OCI-LY1 (cell line): Measurements from ENCODE around the gene ADAM19.

Experiments
- H2AFZ ChIP-seq: fragments of 200-600 bp; sonication (generic), shearing (Covaris generic); 2 replicates; pipeline ENCODE4 v1.6.0; 2014; ENCODE audit warnings: antibody characterized with exemption, mild to moderate bottlenecking, low read length
- H3F3A ChIP-seq: fragments of 200-600 bp; sonication (generic), shearing (Covaris generic); 2 replicates; pipeline ENCODE4 v1.6.0; 2014; ENCODE audit warnings: mild to moderate bottlenecking, antibody characterized with exemption, low read length, moderate library complexity; ENCODE audit not compliant: insufficient read depth
- H3K27ac ChIP-seq: fragments of 200-600 bp; sonication (generic); 2 replicates; pipeline ENCODE4 v1.5.1; 2014; ENCODE audit warnings: low read length, mixed run types, mild to moderate bottlenecking, low read depth; ENCODE audit not compliant: poor library complexity, severe bottlenecking
- H3K27me3 ChIP-seq: fragments of 200-600 bp; sonication (generic); 2 replicates; pipeline ENCODE4 v1.6.0; 2014; ENCODE audit warnings: antibody characterized with exemption, mild to moderate bottlenecking, low read length, moderate library complexity; ENCODE audit not compliant: insufficient read depth
- H3K36me3 ChIP-seq: fragments of 200-600 bp; sonication (generic); 2 replicates; pipeline ENCODE4 v1.6.1; 2014; ENCODE audit warnings: mild to moderate bottlenecking, antibody characterized with exemption, low read length, moderate library complexity, mixed read lengths; ENCODE audit not compliant: insufficient read depth
- H3K4me1 ChIP-seq: fragments of 200-600 bp; sonication (generic); 2 replicates; pipeline ENCODE4 v1.5.1; 2014; ENCODE audit warnings: mild to moderate bottlenecking, low read length, moderate library complexity; ENCODE audit not compliant: insufficient read depth, severe bottlenecking
- H3K4me2 ChIP-seq: fragments of 200-600 bp; sonication (generic), shearing (Covaris generic); 2 replicates; pipeline ENCODE4 v1.6.1; 2014; ENCODE audit warnings: low read length
- H3K4me3 ChIP-seq: fragments of 200-600 bp; sonication (generic); 2 replicates; pipeline ENCODE4 v1.5.1; 2014; ENCODE audit warnings: low read length, low read depth, mild to moderate bottlenecking, mixed read lengths; ENCODE audit not compliant: poor library complexity, severe bottlenecking
- H3K79me2 ChIP-seq: fragments of 200-600 bp; shearing (Covaris generic); 2 replicates; pipeline ENCODE4 v1.6.1; 2016; ENCODE audit warnings: mixed run types, low read length, mixed read lengths; ENCODE audit not compliant: insufficient read depth
- H3K9ac ChIP-seq: fragments of 200-600 bp; sonication (generic), shearing (Covaris generic); 2 replicates; pipeline ENCODE4 v1.6.1; 2014; ENCODE audit warnings: mild to moderate bottlenecking, low read length, mixed read lengths
- H3K9me2 ChIP-seq: fragments of 200-600 bp; sonication (generic), shearing (Covaris generic); 2 replicates; pipeline ENCODE4 v1.6.1; 2014; ENCODE audit warnings: low read depth, mild to moderate bottlenecking, low read length, mixed read lengths
- H3K9me3 ChIP-seq: fragments of 200-600 bp; shearing (Covaris generic); 2 replicates; pipeline ENCODE4 v1.6.1; 2014; ENCODE audit warnings: low read length, mixed read lengths
- H4K20me1 ChIP-seq: fragments of 200-600 bp; sonication (generic), shearing (Covaris generic); 2 replicates; pipeline ENCODE4 v1.6.0; 2016; ENCODE audit warnings: mild to moderate bottlenecking, low read length; ENCODE audit not compliant: insufficient read depth
- EZH2 ChIP-seq: fragments of 200-600 bp; sonication (generic), shearing (Covaris generic); IDR thresholded peaks from 2 replicates; pipeline ENCODE4 v1.8.0; 2017; ENCODE audit warnings: borderline replicate concordance, mixed run types, mild to moderate bottlenecking, antibody characterized with exemption, low read length, moderate library complexity, mixed read lengths
- TF ChIP-seq, protein P1 (sequence below): fragments of 200-600 bp; sonication (generic), shearing (Covaris generic); IDR thresholded peaks from 2 replicates; pipeline ENCODE4 v1.5.1; 2017; ENCODE audit warnings: mild to moderate bottlenecking, antibody characterized with exemption, low read length, moderate library complexity, mixed read lengths

The ADAM19 gene

DNA sequence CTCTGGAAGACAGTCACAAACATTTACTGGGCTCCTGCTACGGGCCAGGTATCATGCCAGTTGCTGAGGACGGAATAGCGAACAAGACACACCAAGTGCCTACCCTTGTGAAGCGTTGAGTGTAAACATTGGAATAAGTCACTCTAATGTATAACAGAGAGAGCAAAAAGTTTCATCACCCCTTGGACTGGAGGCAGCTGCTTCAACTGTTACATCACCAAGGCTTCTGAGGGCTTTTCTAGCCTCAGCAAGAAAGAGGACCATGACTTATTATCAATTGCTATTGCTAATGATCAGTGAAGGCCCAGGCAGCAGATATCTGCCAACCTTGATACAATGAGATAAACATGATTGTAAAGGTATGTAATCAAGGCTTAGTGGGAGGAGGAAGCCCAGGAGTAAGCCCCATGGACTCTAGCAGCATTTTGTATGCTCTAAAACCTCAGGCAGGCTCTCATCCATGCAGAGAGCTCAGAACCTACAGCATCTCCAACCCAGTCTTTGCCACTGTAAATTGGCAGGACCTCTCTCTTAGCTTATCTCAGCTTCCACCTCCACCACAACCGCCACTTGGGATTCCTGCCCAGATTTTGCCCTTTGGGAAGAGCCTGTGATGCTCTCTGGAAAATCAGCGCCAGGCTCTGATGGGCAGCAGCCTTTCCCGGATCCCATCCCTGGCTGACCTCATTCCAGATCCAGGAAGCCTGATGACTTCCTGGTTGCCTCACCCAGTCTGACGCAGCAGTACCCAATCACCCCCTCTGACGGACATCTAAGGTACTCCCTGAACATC lies 54.5 kb downstream of the ADAM19 start:
- Histone ChIP-seq H2AFZ (no peak overlapping the region), H3F3A (no peaks in the 10 kb centered on the region), H3K4me3 (no peak overlapping the region), H3K27me3 (no peaks in the 10 kb centered on the region), H3K9ac (no peak overlapping the region), H3K4me1 (no peaks in the 10 kb centered on the region), H3K4me2 (no peak overlapping the region), H3K9me3 (no peaks in the 10 kb centered on the region), H3K36me3 (no peaks in the 10 kb centered on the region), H3K27ac (no peak overlapping the region), H3K79me2 (no peaks in the 10 kb centered on the region), H3K9me2 (no peaks in the 10 kb centered on the region), H4K20me1 (no peaks in the 10 kb centered on the region)
- no peak for TF ChIP-seq EZH2
- TF ChIP-seq, protein P1, sequence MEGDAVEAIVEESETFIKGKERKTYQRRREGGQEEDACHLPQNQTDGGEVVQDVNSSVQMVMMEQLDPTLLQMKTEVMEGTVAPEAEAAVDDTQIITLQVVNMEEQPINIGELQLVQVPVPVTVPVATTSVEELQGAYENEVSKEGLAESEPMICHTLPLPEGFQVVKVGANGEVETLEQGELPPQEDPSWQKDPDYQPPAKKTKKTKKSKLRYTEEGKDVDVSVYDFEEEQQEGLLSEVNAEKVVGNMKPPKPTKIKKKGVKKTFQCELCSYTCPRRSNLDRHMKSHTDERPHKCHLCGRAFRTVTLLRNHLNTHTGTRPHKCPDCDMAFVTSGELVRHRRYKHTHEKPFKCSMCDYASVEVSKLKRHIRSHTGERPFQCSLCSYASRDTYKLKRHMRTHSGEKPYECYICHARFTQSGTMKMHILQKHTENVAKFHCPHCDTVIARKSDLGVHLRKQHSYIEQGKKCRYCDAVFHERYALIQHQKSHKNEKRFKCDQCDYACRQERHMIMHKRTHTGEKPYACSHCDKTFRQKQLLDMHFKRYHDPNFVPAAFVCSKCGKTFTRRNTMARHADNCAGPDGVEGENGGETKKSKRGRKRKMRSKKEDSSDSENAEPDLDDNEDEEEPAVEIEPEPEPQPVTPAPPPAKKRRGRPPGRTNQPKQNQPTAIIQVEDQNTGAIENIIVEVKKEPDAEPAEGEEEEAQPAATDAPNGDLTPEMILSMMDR, result no peak

DNA sequence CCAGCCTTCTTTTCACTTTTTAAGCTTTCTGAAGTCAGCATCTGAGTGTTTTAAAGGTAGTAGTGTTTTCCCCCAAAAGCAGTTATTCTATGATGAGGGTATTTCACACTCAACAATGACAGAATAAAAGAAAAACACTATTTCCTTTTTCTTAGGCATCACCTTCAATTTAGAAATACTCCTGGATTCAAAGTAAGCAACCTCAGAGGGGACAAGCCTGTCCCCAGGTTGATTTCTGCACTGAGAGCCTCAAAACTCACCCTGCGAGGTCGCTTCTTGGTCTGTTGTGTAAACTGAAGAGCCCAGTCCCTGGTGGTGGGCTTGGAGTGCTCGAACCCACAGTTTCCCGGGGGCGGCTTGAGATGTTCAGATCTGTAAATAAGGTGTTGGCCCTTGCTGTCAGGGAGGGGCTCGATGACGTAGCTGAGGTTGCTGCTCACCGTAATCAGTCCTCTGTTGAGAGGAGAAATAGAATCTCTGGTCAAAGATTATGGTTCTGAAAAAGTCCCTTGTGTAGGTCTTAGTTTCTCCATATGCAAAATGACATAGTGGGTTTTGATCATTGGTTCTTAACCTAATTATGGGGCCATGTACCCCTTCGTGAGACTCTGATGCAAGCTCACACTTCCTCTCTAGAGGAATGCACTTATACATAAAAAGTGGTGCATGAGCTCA lies 55.9 kb downstream of the ADAM19 start:
- no peaks in the 10 kb centered on the region for H3K4me1 ChIP-seq
- H3K27me3 ChIP-seq, result no peaks in the 10 kb centered on the region
- no peak overlapping the region for H3K27ac ChIP-seq
- H3K9me3 ChIP-seq, result no peaks in the 10 kb centered on the region
- no peak for TF ChIP-seq EZH2
- TF ChIP-seq, protein P1, result no peak
- H3K79me2 ChIP-seq, result no peaks in the 10 kb centered on the region
- no peaks in the 10 kb centered on the region for H4K20me1 ChIP-seq
- H3K4me3 ChIP-seq, result no peak overlapping the region
- no peaks in the 10 kb centered on the region for H3K36me3 ChIP-seq
- no peak overlapping the region for H3K9ac ChIP-seq
- no peaks in the 10 kb centered on the region for H3K9me2 ChIP-seq
- no peaks in the 10 kb centered on the region for H3F3A ChIP-seq
- no peak overlapping the region for H2AFZ ChIP-seq
- no peak overlapping the region for H3K4me2 ChIP-seq

DNA sequence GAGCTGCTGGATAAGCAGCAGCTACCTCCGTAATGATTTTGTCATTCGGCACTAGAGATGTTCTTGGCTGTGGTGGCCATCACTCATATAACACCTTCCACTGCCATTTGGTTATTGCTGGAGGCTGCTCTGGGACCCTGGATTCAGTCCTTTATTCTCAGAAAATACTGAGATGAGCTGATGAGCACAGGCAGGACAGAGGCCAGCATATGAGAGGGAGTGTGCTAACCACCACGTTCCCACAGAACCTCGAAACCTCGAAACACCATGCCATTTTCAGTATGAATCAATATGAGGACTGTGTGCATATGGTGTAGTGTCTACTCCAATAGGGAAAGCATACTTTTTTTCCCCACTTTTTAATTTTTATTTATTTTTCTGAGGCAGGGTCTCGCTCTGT lies 56.6 kb downstream of the ADAM19 start:
- Histone ChIP-seq H2AFZ (no peak overlapping the region), H3K27ac (no peak overlapping the region), H3K4me1 (no peaks in the 10 kb centered on the region), H3K79me2 (no peaks in the 10 kb centered on the region), H3K9me2 (no peaks in the 10 kb centered on the region), H3K9me3 (no peaks in the 10 kb centered on the region), H3K9ac (no peak overlapping the region), H3K4me2 (no peak overlapping the region), H3K4me3 (no peak overlapping the region), H3K27me3 (no peaks in the 10 kb centered on the region), H4K20me1 (no peaks in the 10 kb centered on the region), H3F3A (no peaks in the 10 kb centered on the region), H3K36me3 (no peaks in the 10 kb centered on the region)
- no peak for TF ChIP-seq EZH2
- TF ChIP-seq, protein P1, result no peak
